Peyer's patch (tissue), 4 donors: ENCODE data around the gene PALD1.

Experiments
- CTCF ChIP-seq, 6 experiments: fragments of 450-650 bp in 4 of 6; fragments of 200-600 bp in 2 of 6; sonication (generic) in 1 of 6; IDR thresholded peaks; one replicate each; pipeline ENCODE4 v1.5.1; 2017 to 2019; ENCODE audit warnings: antibody characterized with exemption in 6 of 6, mild to moderate bottlenecking in 3 of 6, moderate library complexity in 1 of 6
- POLR2A ChIP-seq, 2 donors: fragments of 450-650 bp; IDR thresholded peaks; one replicate each; pipeline ENCODE4 v1.5.1; 2017; ENCODE audit warnings: antibody characterized with exemption in 2 of 2, mild to moderate bottlenecking in 2 of 2, moderate library complexity in 2 of 2

GRCh38 chr10:70441895-70442309 lies 36.7 kb upstream of the PALD1 start:
- TF ChIP-seq POLR2A (IDR thresholded peaks at IDR 0.05) (no peak), CTCF (IDR thresholded peaks at IDR 0.05) (no peak)
